Loucy (cell line): Measurements from ENCODE around the gene LACTB.

ENCODE experiments used
- CTCF ChIP-seq: fragments of 200-600 bp; sonication (generic); conservative IDR thresholded peaks from 2 replicates; pipeline ENCODE4 v1.5.1; 2014; ENCODE audit warnings: mild to moderate bottlenecking, antibody characterized with exemption, low read length
- EZH2phosphoT487 ChIP-seq: fragments of 200-600 bp; IDR thresholded peaks from 2 replicates; pipeline ENCODE4 v1.6.1; 2018; ENCODE audit warnings: antibody characterized with exemption, mild to moderate bottlenecking, moderate library complexity, borderline replicate concordance

GRCh38 chr15:63165166-63165859 is 43.7 kb downstream of the LACTB start:
- TF ChIP-seq CTCF (no peak), EZH2phosphoT487 (no peak)
